ENCODE results near the gene AIF1. TPM values are rescaled to one million over a fixed set of nuclear protein-coding genes. Genes with fewer than 3 reads are reported as not detected.

AIF1 gene
- polyA plus RNA-seq, 12 donors = 12.8 to 39.9 (median 18.8) TPM; not detected in 1

GRCh38 chr6:31661262-31662123 lies 46.5 kb downstream of the AIF1 start:
- DNase-seq = no peak

DNA sequence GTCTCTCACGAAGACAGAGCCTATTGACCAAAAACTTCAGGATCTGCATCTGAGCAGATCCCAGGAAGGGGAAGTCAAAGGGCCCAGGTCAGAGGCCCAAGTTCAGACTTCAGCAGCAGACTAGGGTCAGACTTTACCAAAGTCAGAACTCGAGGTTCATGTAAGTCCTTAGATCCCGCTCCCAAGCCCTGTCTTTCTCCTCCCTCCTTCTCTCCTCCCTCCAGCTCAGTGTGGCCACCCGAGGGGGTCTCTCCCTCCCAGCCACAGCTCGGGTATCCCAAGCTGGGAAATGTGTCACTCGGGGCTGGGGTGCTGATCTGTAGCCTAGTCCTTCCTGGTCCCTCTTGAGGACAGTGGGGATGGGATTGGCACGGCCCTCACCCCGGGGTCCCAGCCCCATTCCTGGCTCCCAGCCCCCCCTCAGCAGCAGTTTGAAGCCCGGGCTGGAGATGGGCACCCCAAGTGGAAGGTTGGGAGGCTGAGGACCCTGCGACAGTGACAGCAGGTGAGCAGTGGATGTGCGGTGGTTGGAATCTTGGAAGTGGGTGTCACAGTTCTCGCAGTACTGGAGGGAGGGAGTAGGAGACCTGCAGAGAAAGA lies 47.2 kb downstream of the AIF1 start:
- no peak for DNase-seq

- no peak for DNase-seq
Measured at GRCh38 chr6:31663126-31663960, 48.3 kb downstream of the AIF1 start.

DNA sequence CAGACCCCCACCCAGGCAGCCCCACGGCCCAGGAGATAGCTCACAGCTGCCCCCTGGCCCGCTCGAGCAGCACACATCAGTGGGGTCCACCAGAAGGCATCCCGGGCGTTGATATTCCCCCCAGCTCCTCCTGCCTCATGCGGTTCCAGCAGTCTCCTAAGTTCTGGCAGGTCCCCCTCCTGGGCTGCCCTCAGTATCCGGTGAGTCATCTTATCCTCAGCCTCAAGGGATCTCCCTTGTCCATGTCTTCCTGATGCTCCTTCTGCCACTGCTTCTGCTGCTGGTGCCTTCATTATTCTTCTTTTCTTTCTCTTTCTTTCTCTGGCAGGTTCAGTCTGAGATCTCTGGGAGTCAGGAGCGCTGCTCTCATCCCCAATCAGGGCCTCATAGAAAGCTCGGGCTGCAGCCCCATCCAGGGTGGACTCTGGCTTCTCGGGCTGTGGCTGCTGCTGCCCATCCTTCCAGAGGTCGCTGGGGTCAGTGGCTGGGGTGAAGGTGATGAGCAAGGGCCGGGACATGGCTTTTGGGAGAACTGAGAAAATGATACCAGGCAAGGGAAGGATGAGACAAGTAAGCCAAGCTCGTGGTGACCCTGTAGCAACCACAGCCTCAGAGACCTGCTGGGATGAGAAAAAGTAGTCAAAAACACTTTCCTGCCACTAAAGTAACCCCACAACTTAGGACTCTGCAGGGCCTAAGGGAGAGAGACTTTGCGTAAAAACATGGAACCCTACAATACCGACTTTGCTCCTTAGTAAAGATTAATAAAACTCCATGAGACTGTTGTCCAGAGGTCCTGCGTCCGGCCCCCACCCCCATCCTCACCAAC lies 49.1 kb downstream of the AIF1 start:
- no peak for DNase-seq

GRCh38 chr6:31664790-31665500 lies 49.9 kb downstream of the AIF1 start, which contains the start of gene GPANK1:
TSS of gene GPANK1 (minus strand) at chr6:31664997. CDS start at chr6:31664478, 519 bp downstream.
- DNase-seq = peak; percentile 98

DNA sequence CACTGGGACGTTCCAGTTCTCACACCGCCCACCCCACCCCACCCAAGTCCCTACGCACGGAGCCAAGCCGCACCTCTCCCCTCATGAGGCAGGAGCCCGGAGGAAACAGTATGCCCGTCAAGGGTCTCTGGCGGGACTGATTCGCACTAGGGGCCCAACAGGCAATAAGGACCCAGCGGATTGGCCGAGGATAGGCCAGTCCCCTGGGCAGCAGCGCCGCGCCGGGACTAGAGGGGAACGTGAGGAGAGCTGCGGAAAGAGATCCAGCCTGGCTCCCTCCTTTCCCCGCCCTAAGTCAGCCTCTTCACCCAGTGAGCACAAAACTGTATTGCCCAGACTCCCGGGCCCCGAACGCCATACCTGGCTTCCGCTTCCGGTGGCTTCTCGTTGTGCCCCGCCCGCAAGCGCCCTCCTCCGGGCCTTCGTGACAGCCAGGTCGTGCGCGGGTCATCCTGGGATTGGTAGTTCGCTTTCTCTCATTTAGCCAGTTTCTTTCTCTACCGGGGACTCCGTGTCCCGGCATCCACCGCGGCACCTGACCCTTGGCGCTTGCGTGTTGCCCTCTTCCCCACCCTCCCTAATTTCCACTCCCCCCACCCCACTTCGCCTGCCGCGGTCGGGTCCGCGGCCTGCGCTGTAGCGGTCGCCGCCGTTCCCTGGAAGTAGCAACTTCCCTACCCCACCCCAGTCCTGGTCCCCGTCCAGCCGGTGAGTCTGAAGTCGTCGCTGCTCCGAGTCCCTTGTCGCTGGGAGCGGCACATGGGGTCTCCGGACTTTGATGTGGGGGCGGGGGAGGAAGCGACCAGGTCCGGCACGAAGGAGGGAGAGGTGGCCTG lies 50.7 kb downstream of the AIF1 start, which contains the start of gene CSNK2B:
Gene CSNK2B (plus strand): TSS at position 580 of the 836 bp plus-strand sequence. CDS start 752 bp downstream, outside the sequence.
- DNase-seq = peak; percentile 99

DNA sequence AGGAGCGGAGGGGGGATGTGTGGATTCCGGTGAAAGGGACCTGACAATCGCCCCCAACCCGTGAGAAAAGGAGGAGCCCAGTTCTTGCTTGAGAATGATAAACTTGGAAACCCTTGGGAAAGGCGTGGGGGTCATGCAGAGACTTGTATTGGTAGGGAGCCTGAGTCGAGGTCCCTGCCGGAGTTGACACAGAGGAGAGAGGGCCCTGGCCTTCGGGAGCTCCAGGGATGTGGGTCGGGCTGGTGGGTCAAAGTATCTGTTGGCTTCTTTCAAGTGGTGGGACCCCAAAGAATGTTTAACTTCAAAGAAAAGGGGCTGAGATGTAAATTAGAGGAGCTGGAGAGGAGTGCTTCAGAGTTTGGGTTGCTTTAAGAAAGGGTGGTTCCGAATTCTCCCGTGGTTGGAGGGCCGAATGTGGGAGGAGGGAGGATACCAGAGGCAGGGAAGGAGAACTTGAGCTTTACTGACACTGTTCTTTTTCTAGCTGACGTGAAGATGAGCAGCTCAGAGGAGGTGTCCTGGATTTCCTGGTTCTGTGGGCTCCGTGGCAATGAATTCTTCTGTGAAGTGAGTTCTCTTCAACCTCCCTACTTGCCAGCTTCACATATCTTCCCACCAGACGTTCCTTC lies 51.4 kb downstream of the AIF1 start:
- no peak for DNase-seq

Other genes starting within 250 kb of the AIF1 start
- gene MICA, start 211.6 kb upstream of the AIF1 start, polyA plus RNA-seq (ENCODE audit: insufficient read length in 12 of 12) = 10 to 100 TPM in 2 of 12 donors, 1 to 10 TPM in 9, not detected in 1; 2.8 to 12.5 (median 7.0) TPM
- gene MICB, start 117.1 kb upstream of the AIF1 start, polyA plus RNA-seq (ENCODE audit: insufficient read length in 12 of 12) = 1 to 10 TPM in 2 of 12 donors, under 1 TPM in 8, not detected in 2; 0.37 to 1.9 (median 0.78) TPM
- gene MCCD1, start 86.3 kb upstream of the AIF1 start, polyA plus RNA-seq (ENCODE audit: insufficient read length in 12 of 12) = not detected
- gene DDX39B, start 73.2 kb upstream of the AIF1 start, polyA plus RNA-seq (ENCODE audit: insufficient read length in 12 of 12) = 100 to 1,000 TPM in 11 of 12 donors, not detected in 1; 312 to 457 (median 352) TPM
- gene ATP6V1G2, start 68.6 kb upstream of the AIF1 start, polyA plus RNA-seq (ENCODE audit: insufficient read length in 12 of 12) = 1 to 10 TPM in 10 of 12 donors, not detected in 2; 3.3 to 6.6 (median 4.1) TPM
- 10 to 100 TPM in 11 of 12 donors, not detected in 1; 11.4 to 23.7 (median 14.1) TPM for gene NFKBIL1, start 67.6 kb upstream of the AIF1 start, polyA plus RNA-seq (ENCODE audit: insufficient read length in 12 of 12)
- gene LTA, start 42.9 kb upstream of the AIF1 start, polyA plus RNA-seq (ENCODE audit: insufficient read length in 12 of 12) = 1 to 10 TPM in 1 of 12 donors, under 1 TPM in 5, not detected in 6; 0.13 to 2.6 (median 0.33) TPM
- gene TNF, start 39.7 kb upstream of the AIF1 start, polyA plus RNA-seq (ENCODE audit: insufficient read length in 12 of 12) = 1 to 10 TPM in 1 of 12 donors, under 1 TPM in 8, not detected in 3; 0.11 to 1.5 (median 0.33) TPM
- 10 to 100 TPM in 1 of 12 donors, 1 to 10 TPM in 7, under 1 TPM in 2, not detected in 2; 0.57 to 23.4 (median 1.3) TPM for gene LTB, start 32.8 kb upstream of the AIF1 start, polyA plus RNA-seq (ENCODE audit: insufficient read length in 12 of 12)
- gene LST1, start 29.0 kb upstream of the AIF1 start, polyA plus RNA-seq (ENCODE audit: insufficient read length in 12 of 12) = 10 to 100 TPM in 2 of 12 donors, 1 to 10 TPM in 8, not detected in 2; 3.9 to 24.6 (median 5.9) TPM
- under 1 TPM in 6 of 12 donors, not detected in 6; 0.22 to 0.63 (median 0.25) TPM for gene NCR3, start 22.2 kb upstream of the AIF1 start, polyA plus RNA-seq (ENCODE audit: insufficient read length in 12 of 12)
- 100 to 1,000 TPM; 104 to 352 (median 123) TPM for gene PRRC2A, start 5.5 kb downstream of the AIF1 start, polyA plus RNA-seq (ENCODE audit: insufficient read length in 12 of 12)
- 100 to 1,000 TPM in 11 of 12 donors, not detected in 1; 153 to 248 (median 195) TPM for gene BAG6, start 37.4 kb downstream of the AIF1 start, polyA plus RNA-seq (ENCODE audit: insufficient read length in 12 of 12)
- gene APOM, start 40.7 kb downstream of the AIF1 start, polyA plus RNA-seq (ENCODE audit: insufficient read length in 12 of 12) = 1 to 10 TPM in 10 of 12 donors, not detected in 2; 3.4 to 9.7 (median 4.8) TPM
- 10 to 100 TPM in 11 of 12 donors, not detected in 1; 10.9 to 15.8 (median 12.5) TPM for gene C6orf47, start 45.5 kb downstream of the AIF1 start, polyA plus RNA-seq (ENCODE audit: insufficient read length in 12 of 12)
- gene GPANK1, start 49.8 kb downstream of the AIF1 start, polyA plus RNA-seq (ENCODE audit: insufficient read length in 12 of 12) = 10 to 100 TPM in 11 of 12 donors, not detected in 1; 12.1 to 25.8 (median 13.5) TPM
- 100 to 1,000 TPM in 11 of 12 donors, not detected in 1; 121 to 202 (median 144) TPM for gene CSNK2B, start 50.8 kb downstream of the AIF1 start, polyA plus RNA-seq (ENCODE audit: insufficient read length in 12 of 12)
- gene LY6G5B, start 54.7 kb downstream of the AIF1 start, polyA plus RNA-seq (ENCODE audit: insufficient read length in 12 of 12) = 10 to 100 TPM in 9 of 12 donors, 1 to 10 TPM in 2, not detected in 1; 6.1 to 27.9 (median 14.2) TPM
- gene LY6G5C, start 65.8 kb downstream of the AIF1 start, polyA plus RNA-seq (ENCODE audit: insufficient read length in 12 of 12) = 1 to 10 TPM in 10 of 12 donors, not detected in 2; 1.2 to 6.4 (median 3.2) TPM
- gene ABHD16A, start 88.1 kb downstream of the AIF1 start, polyA plus RNA-seq (ENCODE audit: insufficient read length in 12 of 12) = 10 to 100 TPM in 11 of 12 donors, not detected in 1; 35.4 to 54.1 (median 43.1) TPM
- under 1 TPM in 1 of 12 donors, not detected in 11; 0.27 TPM for gene LY6G6F, start 91.6 kb downstream of the AIF1 start, polyA plus RNA-seq (ENCODE audit: insufficient read length in 12 of 12)
- 1 to 10 TPM in 1 of 12 donors, under 1 TPM in 5, not detected in 6; 0.50 to 1.1 (median 0.75) TPM for gene LY6G6D, start 100.1 kb downstream of the AIF1 start, polyA plus RNA-seq (ENCODE audit: insufficient read length in 12 of 12)
- gene LY6G6C, start 106.5 kb downstream of the AIF1 start, polyA plus RNA-seq (ENCODE audit: insufficient read length in 12 of 12) = 1 to 10 TPM in 3 of 12 donors, under 1 TPM in 4, not detected in 5; 0.28 to 6.6 (median 0.63) TPM
- 1 to 10 TPM in 2 of 12 donors, under 1 TPM in 8, not detected in 2; 0.49 to 1.7 (median 0.63) TPM for gene MPIG6B, start 108.1 kb downstream of the AIF1 start, polyA plus RNA-seq (ENCODE audit: insufficient read length in 12 of 12)
- gene DDAH2, start 114.1 kb downstream of the AIF1 start, polyA plus RNA-seq (ENCODE audit: insufficient read length in 12 of 12) = 100 to 1,000 TPM in 8 of 12 donors, 10 to 100 TPM in 3, not detected in 1; 89.7 to 152 (median 108) TPM
- 100 to 1,000 TPM in 11 of 12 donors, not detected in 1; 100 to 194 (median 129) TPM for gene CLIC1, start 121.3 kb downstream of the AIF1 start, polyA plus RNA-seq (ENCODE audit: insufficient read length in 12 of 12)
- 10 to 100 TPM in 6 of 12 donors, 1 to 10 TPM in 5, not detected in 1; 7.4 to 32.2 (median 13.8) TPM for gene MSH5, start 124.8 kb downstream of the AIF1 start, polyA plus RNA-seq (ENCODE audit: insufficient read length in 12 of 12)
- gene SAPCD1, start 147.4 kb downstream of the AIF1 start, polyA plus RNA-seq (ENCODE audit: insufficient read length in 12 of 12) = 10 to 100 TPM in 1 of 12 donors, 1 to 10 TPM in 9, not detected in 2; 1.6 to 10.7 (median 2.4) TPM
- gene VWA7, start 162.1 kb downstream of the AIF1 start, polyA plus RNA-seq (ENCODE audit: insufficient read length in 12 of 12) = 1 to 10 TPM in 10 of 12 donors, not detected in 2; 1.1 to 4.1 (median 2.1) TPM
- gene VARS1, start 180.5 kb downstream of the AIF1 start, polyA plus RNA-seq (ENCODE audit: insufficient read length in 12 of 12) = 10 to 100 TPM in 11 of 12 donors, not detected in 1; 38.6 to 60.8 (median 45.0) TPM
- 10 to 100 TPM in 11 of 12 donors, not detected in 1; 47.5 to 67.9 (median 58.6) TPM for gene LSM2, start 191.7 kb downstream of the AIF1 start, polyA plus RNA-seq (ENCODE audit: insufficient read length in 12 of 12)
- 1 to 10 TPM in 10 of 12 donors, not detected in 2; 3.6 to 5.5 (median 4.5) TPM for gene HSPA1L, start 200.0 kb downstream of the AIF1 start, polyA plus RNA-seq (ENCODE audit: insufficient read length in 12 of 12)
- gene HSPA1A, start 200.3 kb downstream of the AIF1 start, polyA plus RNA-seq (ENCODE audit: insufficient read length in 12 of 12) = 100 to 1,000 TPM in 1 of 12 donors, 10 to 100 TPM in 10, not detected in 1; 47.4 to 110 (median 62.3) TPM
- gene HSPA1B, start 212.5 kb downstream of the AIF1 start, polyA plus RNA-seq (ENCODE audit: insufficient read length in 12 of 12) = 1,000 to 10,000 TPM in 1 of 12 donors, 100 to 1,000 TPM in 2, 10 to 100 TPM in 9; 28.3 to 1,034 (median 49.7) TPM
- 10 to 100 TPM in 11 of 12 donors, not detected in 1; 14.6 to 32.7 (median 16.0) TPM for gene NEU1, start 247.6 kb downstream of the AIF1 start, polyA plus RNA-seq (ENCODE audit: insufficient read length in 12 of 12)